GM23248 (cell line): ENCODE measurements around the gene FNDC11.

ENCODE experiments used
- EZH2 ChIP-seq: fragments of 200-600 bp; sonication (generic); IDR thresholded peaks from 2 replicates; pipeline ENCODE4 v1.6.1; 2018; ENCODE audit warnings: antibody characterized with exemption, mild to moderate bottlenecking; ENCODE audit not compliant: insufficient read depth, poor library complexity, severe bottlenecking
- EZH2phosphoT487 ChIP-seq: fragments of 200-600 bp; sonication (generic); IDR thresholded peaks from 2 replicates; pipeline ENCODE4 v1.6.1; 2018; ENCODE audit warnings: antibody characterized with exemption, moderate library complexity, mild to moderate bottlenecking, low read depth; ENCODE audit not compliant: insufficient read depth

- no peak for TF ChIP-seq EZH2phosphoT487
- no peak for TF ChIP-seq EZH2
These were observed 11.2 kb downstream of the FNDC11 start for GRCh38 chr20:63565021-63565698.
